CD4-positive, alpha-beta memory T cell (primary cell): ENCODE data around the gene P3H3. TPM values are rescaled to one million over a fixed set of nuclear protein-coding genes. Genes with fewer than 3 reads are reported as not detected.

ENCODE experiments used
- CTCF ChIA-PET: fragments of 350-600 bp; sonication (Branson Sonifier 250); formaldehyde crosslinking; loops from one replicate; lab custom pipeline; 2021; ENCODE audit warnings: inconsistent platforms; ENCODE audit not compliant: partially characterized antibody; lab: Charles Lee
- POLR2A ChIA-PET: fragments of 350-600 bp; sonication (Branson Sonifier 250); formaldehyde crosslinking; loops from one replicate; lab custom pipeline; 2021; ENCODE audit not compliant: partially characterized antibody; lab: Charles Lee
- DNase-seq, 5 donors: peaks; one replicate each; pipeline versions ENCODE4 v3.0.0 to v3.0.0-alpha.2; 2020 to 2022; ENCODE audit warnings: mixed read lengths in 1 of 5
- H3K27ac ChIP-seq: one replicate; pipeline ENCODE4 v1.7.0; 2013; ENCODE audit warnings: low read depth, low read length
- H3K27me3 ChIP-seq: 2 replicates; pipeline ENCODE4 v1.7.0; 2013; ENCODE audit warnings: mild to moderate bottlenecking, low read length, moderate library complexity; ENCODE audit not compliant: insufficient read depth
- H3K36me3 ChIP-seq: 2 replicates; pipeline ENCODE4 v1.7.0; 2013; ENCODE audit warnings: mild to moderate bottlenecking, low read length, moderate library complexity; ENCODE audit not compliant: insufficient read depth
- H3K4me1 ChIP-seq: 2 replicates; pipeline ENCODE4 v1.7.0; 2013; ENCODE audit warnings: mild to moderate bottlenecking, low read length, moderate library complexity; ENCODE audit not compliant: insufficient read depth
- H3K4me3 ChIP-seq, 2 donors: one replicate each; pipeline ENCODE4 v1.7.0; 2013; ENCODE audit warnings: low read length in 2 of 2, mild to moderate bottlenecking in 1 of 2
- H3K9me3 ChIP-seq, 2 donors: one replicate each; pipeline ENCODE4 v1.7.0; 2013; ENCODE audit warnings: low read length in 2 of 2, control low read depth in 1 of 2; ENCODE audit not compliant: control insufficient read depth in 1 of 2
- H3K27ac Mint-ChIP-seq, 7 donors: one replicate each; pipeline ENCODE4 v1.8.0; 2020 to 2021; ENCODE audit warnings: mixed read lengths in 7 of 7, mild to moderate bottlenecking in 6 of 7, inconsistent platforms in 3 of 7, moderate library complexity in 3 of 7
- H3K27me3 Mint-ChIP-seq, 2 donors: one replicate each; pipeline ENCODE4 v1.8.0; 2020 to 2021; ENCODE audit warnings: mixed read lengths in 2 of 2
- H3K36me3 Mint-ChIP-seq, 2 donors: one replicate each; pipeline ENCODE4 v1.8.0; 2020 to 2021; ENCODE audit warnings: mixed read lengths in 2 of 2, inconsistent platforms in 1 of 2, mild to moderate bottlenecking in 1 of 2
- H3K4me1 Mint-ChIP-seq, 4 donors: one replicate each; pipeline ENCODE4 v1.8.0; 2020 to 2021; ENCODE audit warnings: mixed read lengths in 4 of 4, mild to moderate bottlenecking in 1 of 4
- H3K4me3 Mint-ChIP-seq, 8 donors: one replicate each; pipeline ENCODE4 v1.8.0; 2020 to 2021; ENCODE audit warnings: mixed read lengths in 8 of 8, mild to moderate bottlenecking in 7 of 8, moderate library complexity in 6 of 8, inconsistent platforms in 3 of 8
- H3K9me3 Mint-ChIP-seq, 8 donors: one replicate each; pipeline ENCODE4 v1.8.0; 2020 to 2021; ENCODE audit warnings: mixed read lengths in 8 of 8, mild to moderate bottlenecking in 5 of 8, inconsistent platforms in 3 of 8, moderate library complexity in 1 of 8
- intact Hi-C: fragments of 100-400 bp; cut with micrococcal nuclease; formaldehyde crosslinking; loops from one replicate; pipeline ENCODE4 v1.15.1; 2023
- polyA plus RNA-seq, 2 donors: library from polyadenylated mRNA; unstranded; fragments of 300-500 nt; fragmentation: Illumina TruSeq; gene quantifications; one replicate each; pipeline ENCODE4 v1.2.3, GENCODE V29; 2021
- total RNA-seq, 2 experiments: library from RNA; stranded (reverse); gene quantifications; one replicate each; pipeline ENCODE4 v1.2.3, GENCODE V29; 2021

P3H3 gene
- total and polyA plus RNA-seq, 4 experiments from 2014 or later, result 0.72 to 11.8 (median 6.2) TPM

DNA sequence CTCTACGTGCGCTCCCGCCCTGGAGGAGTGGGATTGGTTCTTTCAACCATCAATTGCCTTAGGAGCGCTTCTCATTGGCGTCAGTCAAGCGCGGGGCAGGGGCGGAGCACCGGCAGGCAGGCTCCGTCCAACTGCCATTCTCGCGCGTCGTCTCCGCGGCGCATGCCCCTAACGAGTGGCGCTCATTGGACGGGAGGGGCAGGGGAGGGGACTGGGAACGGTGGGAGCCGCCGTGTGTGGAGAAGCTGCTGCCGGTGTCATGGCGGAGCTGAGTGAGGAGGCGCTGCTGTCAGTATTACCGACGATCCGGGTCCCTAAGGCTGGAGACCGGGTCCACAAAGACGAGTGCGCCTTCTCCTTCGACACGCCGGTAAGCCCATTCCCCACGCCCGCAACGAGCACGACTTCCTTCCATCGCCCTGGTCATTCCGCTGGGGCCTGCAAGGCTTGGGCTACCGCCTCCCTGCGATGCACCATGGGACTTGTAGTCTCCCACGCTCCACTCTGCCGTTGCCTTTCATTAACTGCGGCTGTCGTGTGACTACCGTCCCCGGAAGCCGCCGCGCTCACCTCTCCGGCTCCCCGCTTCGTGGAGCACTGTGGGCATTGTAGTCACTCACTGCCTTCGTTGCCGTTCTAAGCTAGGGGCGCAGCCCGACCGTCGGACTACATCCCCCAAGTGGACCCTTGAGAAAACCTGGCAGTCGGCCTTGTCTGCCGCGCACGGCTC is 23.9 kb downstream of the P3H3 start, which contains the start of gene USP5:
Gene USP5 (plus strand): TSS at position 230 of the 730 bp plus-strand sequence. CDS start 30 bp downstream, at position 260.
- ChIA-PET CTCF (interaction anchor here (0.6 to 5.7 kb wide), 20 partner anchors 10 to 513 kb away, joined by 3 to 102 read pairs (median 4); partner anchors contain the start of genes MLF2, P3H3, PTMS and SPSB2), POLR2A (interaction anchor here (0.6 to 7.1 kb wide), 52 partner anchors 9 to 788 kb away, joined by 3 to 270 read pairs (median 5); partner anchors contain the start of genes C12orf57, C1RL, CD4 and COPS7A)
- no peaks in the 10 kb centered on the region for H3K27me3 ChIP-seq
- Mint-ChIP-seq H3K4me3 (peak within 1 kb of the TSS; percentile 88 to 99 (median 95)), H3K27ac (peak within 1 kb of the TSS; percentile 82 to 100 (median 99)), H3K4me1 (peaks cover 18 to 36% (median 27%) of the 10 kb centered on the region in 4 donors), H3K36me3 (peaks cover 12 to 21% of the 10 kb centered on the region in 2 donors), H3K9me3 (peaks cover 0 to 3% (median 0%) of the 10 kb centered on the region in 8 donors), H3K27me3 (no peaks in the 10 kb centered on the region)
- H3K4me1 ChIP-seq, result peaks cover 37% of the 10 kb centered on the region
- H3K9me3 ChIP-seq, result no peaks in the 10 kb centered on the region
- DNase-seq, result peak; percentile 99 to 100 (median 99)
- intact Hi-C loops, result loop anchor here (1.0 to 2.0 kb wide), 15 partner anchors 15 to 359 kb away; partner anchors contain the start of genes CHD4, COPS7A, EMG1 and IFFO1
- H3K27ac ChIP-seq, result peak within 1 kb of the TSS; percentile 92
- H3K36me3 ChIP-seq, result peaks cover 24% of the 10 kb centered on the region
- peak within 1 kb of the TSS; percentile 62 to 97 for H3K4me3 ChIP-seq

- H3K27me3 Mint-ChIP-seq, result no peaks in the 10 kb centered on the region
- POLR2A ChIA-PET, result interaction anchor here (0.6 to 7.1 kb wide), 41 partner anchors 9 to 382 kb away, joined by 3 to 270 read pairs (median 5); partner anchors contain the start of genes C12orf57, C1RL, CD4 and COPS7A
- Histone ChIP-seq H3K9me3 (no peaks in the 10 kb centered on the region), H3K27ac (peak overlapping the region; percentile 92), H3K27me3 (no peaks in the 10 kb centered on the region), H3K4me1 (peaks cover 37% of the 10 kb centered on the region), H3K4me3 (peak overlapping the region; percentile 62 to 97), H3K36me3 (peaks cover 31% of the 10 kb centered on the region)
- H3K9me3 Mint-ChIP-seq, result peaks cover 0 to 3% (median 0%) of the 10 kb centered on the region in 8 donors
- H3K4me3 Mint-ChIP-seq, result peak overlapping the region; percentile 88 to 99 (median 95)
- H3K4me1 Mint-ChIP-seq, result peaks cover 19 to 39% (median 29%) of the 10 kb centered on the region in 4 donors
- intact Hi-C loops, result loop anchor here (1.0 to 2.0 kb wide), 12 partner anchors 14 to 360 kb away; partner anchors contain the start of genes CHD4, EMG1, IFFO1 and ING4
- peak; percentile 56 to 85 (median 64) for DNase-seq
- CTCF ChIA-PET, result interaction anchor here (0.7 to 5.7 kb wide), 16 partner anchors 10 to 513 kb away, joined by 3 to 102 read pairs (median 4); partner anchors contain the start of genes CD4, MLF2, P3H3 and PTMS
- peaks cover 19 to 28% of the 10 kb centered on the region in 2 donors for H3K36me3 Mint-ChIP-seq
- peak overlapping the region; percentile 82 to 100 (median 99) for H3K27ac Mint-ChIP-seq
These were observed 24.6 kb downstream of the P3H3 start for GRCh38 chr12:6852651-6853354.

DNA sequence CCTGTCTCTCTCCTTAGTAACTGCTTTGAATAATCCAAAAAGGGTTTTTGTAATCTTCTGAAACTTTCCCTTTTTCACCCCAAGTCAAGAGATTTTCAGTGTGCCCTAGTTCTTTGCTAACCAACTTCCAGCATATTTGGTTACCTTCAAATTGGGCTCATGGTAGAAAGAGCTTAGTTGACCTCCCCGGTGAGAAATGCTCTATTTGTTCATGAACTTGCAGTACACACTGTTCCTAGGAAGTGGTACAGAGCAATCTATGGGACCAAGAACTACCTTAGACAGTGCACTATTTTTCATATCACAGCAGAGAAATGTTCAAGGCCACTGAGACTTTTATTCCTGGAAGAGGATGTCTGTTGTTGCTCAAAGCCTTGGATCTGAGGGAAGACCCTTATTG is 25.4 kb downstream of the P3H3 start:
- Mint-ChIP-seq H3K9me3 (peaks cover 0 to 3% (median 0%) of the 10 kb centered on the region in 8 donors), H3K27ac (peak overlapping the region; percentile 82 to 100 (median 99)), H3K4me3 (peak overlapping the region; percentile 3 to 99 (median 95)), H3K36me3 (peaks cover 23 to 32% of the 10 kb centered on the region in 2 donors), H3K4me1 (peaks cover 19 to 39% (median 29%) of the 10 kb centered on the region in 4 donors), H3K27me3 (no peaks in the 10 kb centered on the region)
- DNase-seq, result no peak
- POLR2A ChIA-PET, result interaction anchor here (1.2 to 7.1 kb wide), 15 partner anchors 16 to 383 kb away, joined by 3 to 270 read pairs (median 22); partner anchors contain the start of genes C12orf57, C1RL, CD4 and COPS7A
- CTCF ChIA-PET, result interaction anchor here (0.5 to 5.7 kb wide), 9 partner anchors 9 to 283 kb away, joined by 3 to 102 read pairs (median 5); partner anchors contain the start of genes CD4, MLF2, SPSB2 and TPI1
- peaks cover 39% of the 10 kb centered on the region for H3K36me3 ChIP-seq
- H3K9me3 ChIP-seq, result no peaks in the 10 kb centered on the region
- peaks cover 37% of the 10 kb centered on the region for H3K4me1 ChIP-seq
- peak overlapping the region; percentile 92 for H3K27ac ChIP-seq
- H3K4me3 ChIP-seq, result peak overlapping the region in 1 of 2 donors; percentile 62
- intact Hi-C loops, result loop anchor here (2.0 kb wide), 1 partner anchor 297 kb away; the partner anchor contains the start of gene IFFO1
- H3K27me3 ChIP-seq, result no peaks in the 10 kb centered on the region

DNA sequence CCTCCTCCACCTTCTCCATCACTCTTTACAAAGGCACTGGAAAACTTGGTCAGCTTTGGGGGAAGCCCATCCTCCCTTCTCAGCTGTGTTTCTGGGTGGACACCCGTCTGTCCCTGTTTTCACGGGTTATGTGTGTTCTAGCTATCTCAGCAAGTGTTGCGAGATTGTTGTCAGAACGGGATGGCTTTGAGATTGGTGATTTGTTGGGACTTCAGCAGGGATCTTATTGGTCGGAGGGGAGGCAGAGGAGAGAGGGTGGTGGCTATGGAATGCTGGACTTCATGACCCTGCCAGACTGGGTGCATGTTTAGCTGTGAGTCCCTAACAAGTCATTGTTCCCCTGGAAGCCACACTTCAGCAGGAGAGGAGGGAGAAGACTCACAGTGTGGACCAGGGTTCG is 25.8 kb downstream of the P3H3 start:
- ChIA-PET CTCF (interaction anchor here (0.5 to 5.7 kb wide), 6 partner anchors 11 to 203 kb away, joined by 4 to 102 read pairs (median 6); partner anchors contain the start of genes CD4, SPSB2 and TPI1), POLR2A (interaction anchor here (1.4 to 7.1 kb wide), 7 partner anchors 15 to 105 kb away, joined by 5 to 270 read pairs (median 22); partner anchors contain the start of genes C12orf57, CD4, ENO2 and MLF2)
- Histone ChIP-seq H3K9me3 (no peaks in the 10 kb centered on the region), H3K4me1 (peaks cover 37% of the 10 kb centered on the region), H3K36me3 (peaks cover 43% of the 10 kb centered on the region), H3K4me3 (no peak overlapping the region), H3K27ac (peak overlapping the region; percentile 92), H3K27me3 (no peaks in the 10 kb centered on the region)
- Mint-ChIP-seq H3K4me3 (peak overlapping the region in 4 of 8 donors; percentile 5 to 99 (median 62)), H3K36me3 (peaks cover 27 to 35% of the 10 kb centered on the region in 2 donors), H3K4me1 (peaks cover 19 to 39% (median 29%) of the 10 kb centered on the region in 4 donors), H3K9me3 (peaks cover 0 to 3% (median 0%) of the 10 kb centered on the region in 8 donors), H3K27me3 (no peaks in the 10 kb centered on the region), H3K27ac (peak overlapping the region in 6 of 7 donors; percentile 74 to 100 (median 88))
- no peak for DNase-seq
- intact Hi-C loops, result no loop called here

DNA sequence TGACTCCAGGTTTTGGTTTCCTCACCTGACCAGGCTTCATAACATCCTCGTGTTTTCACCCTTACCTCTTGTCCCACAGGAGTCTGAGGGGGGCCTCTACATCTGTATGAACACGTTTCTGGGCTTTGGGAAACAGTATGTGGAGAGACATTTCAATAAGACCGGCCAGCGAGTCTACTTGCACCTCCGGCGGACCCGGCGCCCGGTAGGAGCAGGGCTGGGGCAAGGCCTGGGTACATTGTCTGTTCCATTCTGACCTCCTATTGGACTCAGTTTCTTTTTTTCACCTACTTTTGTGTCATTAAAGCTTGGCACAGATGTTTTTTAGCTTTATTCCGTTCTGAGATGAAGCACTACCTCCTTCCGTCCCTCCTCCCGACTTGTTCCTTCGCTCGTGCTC is 27.1 kb downstream of the P3H3 start:
- H3K36me3 Mint-ChIP-seq, result peaks cover 35 to 45% of the 10 kb centered on the region in 2 donors
- H3K27me3 Mint-ChIP-seq, result no peaks in the 10 kb centered on the region
- POLR2A ChIA-PET, result interaction anchor here (7.1 kb wide), 1 partner anchor 14 kb away, joined by 270 read pairs; the partner anchor contains the start of genes SPSB2 and TPI1
- intact Hi-C loops, result no loop called here
- H3K9me3 Mint-ChIP-seq, result peaks cover 0 to 3% (median 0%) of the 10 kb centered on the region in 8 donors
- no peak overlapping the region for H3K4me3 ChIP-seq
- H3K27ac Mint-ChIP-seq, result peak overlapping the region in 4 of 7 donors; percentile 41 to 85 (median 82)
- H3K4me1 Mint-ChIP-seq, result peaks cover 19 to 39% (median 26%) of the 10 kb centered on the region in 4 donors
- H3K4me1 ChIP-seq, result peaks cover 37% of the 10 kb centered on the region
- H3K36me3 ChIP-seq, result peaks cover 53% of the 10 kb centered on the region
- no peaks in the 10 kb centered on the region for H3K9me3 ChIP-seq
- CTCF ChIA-PET, result interaction anchor here (0.6 to 5.7 kb wide), 5 partner anchors 10 to 1063 kb away, joined by 3 to 102 read pairs (median 4); partner anchors contain the start of genes SPSB2 and TPI1
- no peak overlapping the region for H3K4me3 Mint-ChIP-seq
- no peak for DNase-seq
- no peak overlapping the region for H3K27ac ChIP-seq
- H3K27me3 ChIP-seq, result no peaks in the 10 kb centered on the region

DNA sequence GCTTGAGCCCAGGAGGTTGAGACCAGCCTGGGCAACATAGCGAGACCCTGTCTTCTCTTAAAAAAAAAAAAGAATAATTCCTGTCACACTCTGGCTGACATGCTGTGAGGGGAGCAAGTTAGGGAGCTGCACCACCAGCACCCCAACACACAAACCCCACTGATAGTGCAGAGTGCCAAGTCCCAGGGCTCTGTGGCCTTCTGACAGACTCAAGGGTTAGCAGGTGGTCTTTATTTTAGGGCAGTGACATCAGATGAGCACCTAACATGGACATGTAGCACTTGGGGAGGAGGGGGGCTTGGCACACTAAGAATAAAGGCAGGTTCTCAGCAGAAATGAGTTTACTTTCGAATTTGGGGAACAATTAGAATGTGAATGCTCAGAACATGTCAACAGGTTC is 30.6 kb downstream of the P3H3 start:
- Mint-ChIP-seq H3K27ac (no peak overlapping the region), H3K4me1 (peaks cover 8 to 12% (median 10%) of the 10 kb centered on the region in 4 donors), H3K4me3 (no peak overlapping the region), H3K36me3 (peaks cover 61 to 64% of the 10 kb centered on the region in 2 donors), H3K9me3 (no peaks in the 10 kb centered on the region), H3K27me3 (no peaks in the 10 kb centered on the region)
- Histone ChIP-seq H3K27ac (no peak overlapping the region), H3K4me3 (no peak overlapping the region), H3K4me1 (peaks cover 15% of the 10 kb centered on the region), H3K9me3 (no peaks in the 10 kb centered on the region), H3K27me3 (no peaks in the 10 kb centered on the region), H3K36me3 (peaks cover 84% of the 10 kb centered on the region)
- intact Hi-C loops, result no loop called here
- ChIA-PET POLR2A (interaction anchor here (0.9 to 1.0 kb wide), 2 partner anchors 9 to 14 kb away, joined by 3 read pairs; partner anchors contain the start of gene SPSB2), CTCF (no interaction called here)
- DNase-seq, result no peak
